Gastrocnemius medialis (tissue), 4 donors: ENCODE data around the gene WDR45. TPM values are rescaled to one million over a fixed set of nuclear protein-coding genes. Genes with fewer than 3 reads are reported as not detected.
A peak's percentile ranks its signal among the peaks of the same experiment; 100 is the strongest.

ENCODE experiments used
- ATAC-seq, 2 donors: fragments of 150-250 bp; one replicate each; pipeline ENCODE4 v1.9.1; 2016
- DNase-seq, 2 donors: peaks; one replicate each; pipeline ENCODE4 v3.0.0-alpha.2; 2019
- H3K27ac ChIP-seq, 4 donors: fragments of 200-600 bp; sonication (generic); 1 replicate in 1 of 4; 2 replicates in 3 of 4; pipeline ENCODE4 v1.5.1; 2016 to 2018; ENCODE audit warnings: mild to moderate bottlenecking in 2 of 4, moderate library complexity in 1 of 4
- H3K27me3 ChIP-seq, 3 donors: fragments of 200-600 bp; sonication (generic) in 2 of 3; 1 replicate in 1 of 3; 2 replicates in 2 of 3; pipeline versions ENCODE4 v1.5.1 to v1.6.0; 2016 to 2019; ENCODE audit warnings: mild to moderate bottlenecking in 1 of 3, moderate library complexity in 1 of 3
- H3K36me3 ChIP-seq, 2 donors: fragments of 200-600 bp; sonication (generic) in 1 of 2; one replicate each; pipeline ENCODE4 v1.5.1; 2017 to 2018
- H3K4me1 ChIP-seq, 2 donors: fragments of 200-600 bp; sonication (generic) in 1 of 2; one replicate each; pipeline ENCODE4 v1.5.1; 2016 to 2017; ENCODE audit warnings: mild to moderate bottlenecking in 2 of 2
- H3K4me3 ChIP-seq, 4 donors: fragments of 200-600 bp; sonication (generic) in 3 of 4; 1 replicate in 1 of 4; 2 replicates in 3 of 4; pipeline ENCODE4 v1.5.1; 2016 to 2019; ENCODE audit warnings: mild to moderate bottlenecking in 2 of 4
- H3K9me3 ChIP-seq, 3 donors: fragments of 200-600 bp; sonication (generic) in 2 of 3; 1 replicate in 1 of 3; 2 replicates in 2 of 3; pipeline ENCODE4 v1.5.1; 2016 to 2019
- CTCF ChIP-seq, 5 experiments: fragments of 450-650 bp in 3 of 5; fragments of 200-600 bp in 2 of 5; sonication (generic) in 2 of 5; IDR thresholded peaks in 4 of 5; conservative IDR thresholded peaks in 1 of 5; 1 replicate in 4 of 5; 2 replicates in 1 of 5; pipeline ENCODE4 v1.5.1; 2016 to 2019; ENCODE audit warnings: antibody characterized with exemption in 5 of 5, mild to moderate bottlenecking in 3 of 5, moderate library complexity in 3 of 5
- POLR2A ChIP-seq, 2 donors: fragments of 450-650 bp; IDR thresholded peaks; one replicate each; pipeline ENCODE4 v1.6.1; 2017; ENCODE audit warnings: antibody characterized with exemption in 2 of 2, mild to moderate bottlenecking in 2 of 2, moderate library complexity in 2 of 2
- in situ Hi-C, 4 donors: fragments of 200-750 bp; cut with MboI; loops; one replicate each; pipeline versions ENCODE4 v1.15.0 to v1.8.0; 2017; ENCODE audit warnings: low sequenced_read_pairs in 4 of 4
- intact Hi-C: fragments of 100-400 bp; cut with DNase I; formaldehyde crosslinking; loops from one replicate; pipeline ENCODE4 v1.15.1; 2023; ENCODE audit warnings: low total_unique reads
- total RNA-seq, 4 donors: library from RNA; depleted of rRNA; stranded (reverse); fragments of >200 nt; gene quantifications; one replicate each; pipeline versions ENCODE4 v1.1.0 to v1.2.3, GENCODE V29; 2016

Gene WDR45
- total RNA-seq, 4 donors from 2014 or later: 98.2 to 125 (median 105) TPM

GRCh38 chrX:49089553-49089952 is 9.9 kb upstream of the WDR45 start:
- no peaks in the 10 kb centered on the region for H3K4me1 ChIP-seq
- H3K9me3 ChIP-seq: no peaks in the 10 kb centered on the region
- H3K36me3 ChIP-seq: no peaks in the 10 kb centered on the region
- in situ Hi-C loops: no loop called here
- H3K27ac ChIP-seq: no peak overlapping the region
- ATAC-seq (no peak), DNase-seq (no peak)
- intact Hi-C loops: no loop called here
- H3K4me3 ChIP-seq: no peak overlapping the region
- no peak for TF ChIP-seq POLR2A (IDR thresholded peaks at IDR 0.05)
- no peak for TF ChIP-seq CTCF (IDR thresholded peaks at IDR 0.05 in 4 of 5, conservative IDR thresholded peaks at IDR 0.05 in 1 of 5)
- H3K27me3 ChIP-seq: no peaks in the 10 kb centered on the region

GRCh38 chrX:49082271-49082871 is 2.7 kb upstream of the WDR45 start:
- no peak for TF ChIP-seq CTCF (IDR thresholded peaks at IDR 0.05 in 4 of 5, conservative IDR thresholded peaks at IDR 0.05 in 1 of 5)
- no peak for TF ChIP-seq POLR2A (IDR thresholded peaks at IDR 0.05)
- ATAC-seq: no peak
- Histone ChIP-seq H3K36me3 (peaks cover 0 to 6% of the 10 kb centered on the region in 2 donors), H3K4me3 (no peak overlapping the region), H3K4me1 (peaks cover 0 to 6% of the 10 kb centered on the region in 2 donors), H3K9me3 (no peaks in the 10 kb centered on the region), H3K27ac (no peak overlapping the region), H3K27me3 (no peaks in the 10 kb centered on the region)
- intact Hi-C loops (no loop called here), in situ Hi-C loops (no loop called here)
- DNase-seq: no peak

- ATAC-seq: no peak
- no peak for TF ChIP-seq CTCF (IDR thresholded peaks at IDR 0.05 in 4 of 5, conservative IDR thresholded peaks at IDR 0.05 in 1 of 5)
- TF ChIP-seq POLR2A (IDR thresholded peaks at IDR 0.05): no peak
These were observed 1.7 kb downstream of the WDR45 start for GRCh38 chrX:49077941-49078340.

GRCh38 chrX:49075347-49075746 is 4.3 kb downstream of the WDR45 start:
- DNase-seq (no peak), ATAC-seq (no peak)
- intact Hi-C loops (no loop called here), in situ Hi-C loops (no loop called here)
- Histone ChIP-seq H3K4me1 (peaks cover 8 to 22% of the 10 kb centered on the region in 2 donors), H3K27ac (no peak overlapping the region), H3K9me3 (no peaks in the 10 kb centered on the region), H3K4me3 (no peak overlapping the region), H3K27me3 (no peaks in the 10 kb centered on the region), H3K36me3 (peaks cover 0 to 21% of the 10 kb centered on the region in 2 donors)
- no peak for TF ChIP-seq POLR2A (IDR thresholded peaks at IDR 0.05)
- TF ChIP-seq CTCF (IDR thresholded peaks at IDR 0.05 in 4 of 5, conservative IDR thresholded peaks at IDR 0.05 in 1 of 5): no peak

More at GRCh38 chrX:49077941-49078340, 1.7 kb downstream of the WDR45 start:
- Histone ChIP-seq H3K27me3 (no peaks in the 10 kb centered on the region), H3K9me3 (no peaks in the 10 kb centered on the region), H3K4me1 (peaks cover 6 to 20% of the 10 kb centered on the region in 2 donors), H3K27ac (peak overlapping the region in 3 of 4 donors; percentile 88 to 97 (median 95)), H3K4me3 (no peak overlapping the region), H3K36me3 (peaks cover 0 to 21% of the 10 kb centered on the region in 2 donors)
- in situ Hi-C loops: no loop called here
- intact Hi-C loops: loop anchor here (2.0 kb wide), 1 partner anchor 23 kb away; no protein-coding TSS in a partner anchor
- DNase-seq: no peak
